IPS-NIHi7 (cell line): ENCODE results near the gene NKTR.

Experiments used
- DNase-seq: peaks from one replicate; pipeline ENCODE4 v3.0.0; 2012; ENCODE audit warnings: mixed read lengths; ENCODE audit errors: extremely low spot score

NKTR gene

GRCh38 chr3:42694366-42694765, 93.9 kb downstream of the NKTR start:
- DNase-seq, result no peak

DNA sequence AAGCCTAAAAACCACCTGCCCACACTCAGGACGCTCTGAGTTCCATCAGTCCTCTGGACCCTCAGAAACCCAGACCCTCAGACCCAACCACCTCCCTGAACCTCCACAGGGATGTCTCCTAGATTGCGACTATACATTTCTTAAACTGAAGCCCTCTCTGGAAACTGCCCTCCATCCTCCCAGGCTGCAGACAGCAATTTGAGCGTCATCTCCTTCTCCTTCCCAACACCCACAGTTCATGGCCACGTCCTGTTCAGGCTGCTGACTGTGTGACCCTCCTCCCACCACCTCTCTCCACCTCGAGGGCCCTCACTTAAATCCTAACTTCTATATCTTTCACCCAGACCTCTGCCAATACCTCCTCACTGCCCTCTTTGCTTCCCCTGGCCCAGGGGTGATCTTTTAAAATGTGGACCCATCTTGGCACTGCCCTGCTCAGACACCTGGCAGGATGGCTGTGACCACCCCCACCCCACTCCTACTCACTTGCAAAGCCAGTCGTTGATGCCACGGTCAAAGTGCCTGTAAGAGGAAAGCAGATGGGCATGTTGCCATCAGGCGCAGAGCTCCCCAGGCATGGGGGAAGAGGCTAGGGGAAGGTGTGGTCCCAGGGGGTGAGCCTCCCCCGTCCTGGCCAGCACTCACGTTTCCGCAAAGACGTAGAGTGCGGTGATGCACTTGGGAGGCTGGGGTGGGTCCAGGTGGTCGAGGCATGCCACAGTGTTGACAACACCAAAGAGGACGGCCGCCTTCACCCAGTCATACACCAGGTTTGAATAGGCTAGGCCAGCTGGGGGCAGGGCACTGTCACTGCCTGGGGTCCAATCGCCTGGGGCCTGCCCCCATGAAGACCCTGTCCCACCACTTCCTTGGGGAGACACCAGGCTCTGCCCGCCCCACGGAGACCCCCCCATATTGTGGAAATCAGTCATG, 96.1 kb downstream of the NKTR start:
- no peak for DNase-seq

DNA sequence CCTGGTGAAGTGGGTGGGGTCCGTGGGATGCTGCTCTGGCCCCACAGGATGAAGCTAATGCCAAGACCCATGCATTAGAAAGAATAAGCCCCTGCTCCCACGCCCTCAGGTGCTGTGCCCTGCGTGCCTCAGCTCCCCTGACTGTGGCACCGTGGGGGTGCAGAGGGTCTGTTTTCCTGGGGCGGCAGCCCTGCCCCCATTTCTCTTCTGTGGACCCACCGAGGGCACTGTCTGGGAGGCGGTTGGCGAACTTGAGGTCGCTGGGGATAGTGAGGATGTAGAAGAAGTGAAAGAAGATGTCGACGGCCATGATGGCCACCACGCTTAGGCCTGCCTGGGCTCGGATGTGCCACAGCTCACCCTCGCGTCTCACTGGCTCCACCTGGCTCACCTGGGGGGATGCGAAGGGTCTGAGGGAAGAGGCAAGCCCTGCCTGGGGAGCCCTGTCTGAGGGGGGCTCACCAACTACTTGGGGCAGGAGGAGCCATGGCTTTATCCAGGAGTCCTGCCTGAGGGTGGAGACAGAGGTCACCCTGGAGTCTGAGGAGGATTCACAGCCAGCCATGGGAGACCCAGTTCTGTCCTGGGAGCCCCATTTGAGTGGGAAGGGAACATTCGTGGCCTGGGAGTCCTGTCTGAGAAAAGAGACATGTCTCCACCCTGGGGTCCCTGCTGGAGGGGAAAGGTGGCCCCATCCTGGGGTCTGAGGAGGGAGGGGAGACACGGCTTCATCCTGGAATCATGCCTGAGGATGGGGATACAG, 97.0 kb downstream of the NKTR start:
- no peak for DNase-seq
